Measurements from ENCODE around the gene MPV17. TPM values are rescaled to one million over a fixed set of nuclear protein-coding genes. Genes with fewer than 3 reads are reported as not detected.

Gene MPV17
- total and polyA plus RNA-seq, 9 of the 15 experiments (the other 6 are each of a cell fraction or from before 2014, with no cell fraction given), result 54.7 to 140 (median 70.2) TPM

DNA sequence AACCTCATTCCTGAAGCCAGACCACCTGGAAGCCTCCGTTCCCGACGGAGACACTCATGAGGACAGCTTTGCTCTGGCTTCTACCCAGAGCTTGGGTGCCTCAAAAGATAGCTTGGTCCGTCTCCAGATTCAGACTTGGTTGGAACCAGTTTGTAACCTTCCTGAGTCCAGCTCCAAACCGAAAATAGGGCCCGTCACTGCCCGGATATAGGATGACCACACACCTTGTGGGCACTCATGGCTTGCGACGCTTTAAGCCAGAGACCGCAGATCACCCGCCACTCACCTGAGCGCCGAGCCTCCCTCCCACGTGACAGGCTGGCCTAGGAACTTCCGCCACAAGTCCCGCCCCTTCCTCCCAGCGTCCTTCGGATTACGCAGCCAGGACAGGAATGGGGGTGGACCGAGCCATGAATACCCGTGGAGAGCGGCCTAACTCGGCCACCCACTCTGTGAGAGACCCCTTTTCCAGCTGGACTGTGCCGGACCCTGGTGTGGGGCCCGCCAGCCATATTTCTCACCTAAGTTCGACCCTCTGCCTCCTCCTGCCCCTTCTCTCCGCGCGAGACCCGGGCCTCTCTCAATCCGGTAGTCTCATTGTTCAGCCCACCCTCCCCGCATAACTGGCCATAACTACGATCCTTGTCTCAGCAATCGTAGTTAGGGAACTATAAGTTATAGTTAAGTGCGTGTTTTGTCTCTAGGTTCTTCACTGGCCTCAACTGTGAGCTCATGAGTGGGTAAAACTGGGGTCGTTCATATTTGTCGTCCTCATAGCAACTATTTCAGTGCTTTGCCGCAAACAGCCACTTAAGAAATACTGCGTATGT, at the start of gene MPV17 (continued):
- TF ChIP-seq, protein P1, sequence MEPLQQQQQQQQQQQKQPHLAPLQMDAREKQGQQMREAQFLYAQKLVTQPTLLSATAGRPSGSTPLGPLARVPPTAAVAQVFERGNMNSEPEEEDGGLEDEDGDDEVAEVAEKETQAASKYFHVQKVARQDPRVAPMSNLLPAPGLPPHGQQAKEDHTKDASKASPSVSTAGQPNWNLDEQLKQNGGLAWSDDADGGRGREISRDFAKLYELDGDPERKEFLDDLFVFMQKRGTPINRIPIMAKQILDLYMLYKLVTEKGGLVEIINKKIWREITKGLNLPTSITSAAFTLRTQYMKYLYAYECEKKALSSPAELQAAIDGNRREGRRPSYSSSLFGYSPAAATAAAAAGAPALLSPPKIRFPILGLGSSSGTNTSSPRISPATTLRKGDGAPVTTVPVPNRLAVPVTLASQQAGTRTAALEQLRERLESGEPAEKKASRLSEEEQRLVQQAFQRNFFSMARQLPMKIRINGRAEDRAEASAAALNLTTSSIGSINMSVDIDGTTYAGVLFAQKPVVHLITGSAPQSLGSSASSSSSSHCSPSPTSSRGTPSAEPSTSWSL (CRISPR knock-in tag; IDR thresholded peaks at IDR 0.05; ENCODE audit: borderline replicate concordance), result no peak
- TF ChIP-seq KLF1 (tag; IDR thresholded peaks at IDR 0.05) (no peak), MAFG (tag; conservative IDR thresholded peaks at IDR 0.05) (no peak), MAFK (IDR thresholded peaks at IDR 0.05; ENCODE audit: low read length) (no peak), HDGF (IDR thresholded peaks at IDR 0.05) (no peak), CCNT2 (IDR thresholded peaks at IDR 0.05; ENCODE audit: borderline replicate concordance, extremely low read depth, insufficient read length, low read depth, low read length) (peak; percentile 40), SMARCB1 (IDR thresholded peaks at IDR 0.05; ENCODE audit: insufficient read length, low read depth) (no peak), SIX5 (IDR thresholded peaks at IDR 0.05; ENCODE audit: borderline replicate concordance in 1 of 2, insufficient read depth in 1 of 2, low read depth in 1 of 2, low read length in 2 of 2) (no peak)
- TF ChIP-seq, protein P2, sequence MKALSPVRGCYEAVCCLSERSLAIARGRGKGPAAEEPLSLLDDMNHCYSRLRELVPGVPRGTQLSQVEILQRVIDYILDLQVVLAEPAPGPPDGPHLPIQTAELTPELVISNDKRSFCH (CRISPR knock-in tag; IDR thresholded peaks at IDR 0.05), result no peak
- TF ChIP-seq, protein P2 (tag; IDR thresholded peaks at IDR 0.05), result no peak
- TF ChIP-seq, protein P3, sequence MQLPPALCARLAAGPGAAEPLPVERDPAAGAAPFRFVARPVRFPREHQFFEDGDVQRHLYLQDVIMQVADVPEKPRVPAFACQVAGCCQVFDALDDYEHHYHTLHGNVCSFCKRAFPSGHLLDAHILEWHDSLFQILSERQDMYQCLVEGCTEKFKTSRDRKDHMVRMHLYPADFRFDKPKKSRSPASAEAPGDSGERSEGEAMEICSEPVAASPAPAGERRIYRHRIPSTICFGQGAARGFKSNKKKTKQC (CRISPR knock-in tag; IDR thresholded peaks at IDR 0.05), result no peak
- TF ChIP-seq, protein P4, sequence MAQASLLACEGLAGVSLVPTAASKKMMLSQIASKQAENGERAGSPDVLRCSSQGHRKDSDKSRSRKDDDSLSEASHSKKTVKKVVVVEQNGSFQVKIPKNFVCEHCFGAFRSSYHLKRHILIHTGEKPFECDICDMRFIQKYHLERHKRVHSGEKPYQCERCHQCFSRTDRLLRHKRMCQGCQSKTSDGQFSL (CRISPR knock-in tag; IDR thresholded peaks at IDR 0.05), result peak; percentile 83; the same call in 1 of the 2 replicates
- TF ChIP-seq, protein P4 (tag; IDR thresholded peaks at IDR 0.05), result 0 out of 4 replicates have a peak, but pooled peaks of 1 of the 2 experiments have one; percentile 47
- TF ChIP-seq, protein P5, sequence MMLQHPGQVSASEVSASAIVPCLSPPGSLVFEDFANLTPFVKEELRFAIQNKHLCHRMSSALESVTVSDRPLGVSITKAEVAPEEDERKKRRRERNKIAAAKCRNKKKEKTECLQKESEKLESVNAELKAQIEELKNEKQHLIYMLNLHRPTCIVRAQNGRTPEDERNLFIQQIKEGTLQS (IDR thresholded peaks at IDR 0.05), result peak; percentile 38; the same call in 1 of the 2 replicates
- TF ChIP-seq, protein P5 (CRISPR knock-in tag; conservative IDR thresholded peaks at IDR 0.05), result no peak

All from K562 (cell line).